HL-60 (cell line): ENCODE results near the gene COMMD4.

ENCODE experiments used
- CTCF ChIP-seq: IDR thresholded peaks from one replicate; pipeline ENCODE4 v1.5.1; 2011; ENCODE audit warnings: low read length, control low read depth, inconsistent platforms; ENCODE audit not compliant: insufficient read depth
- GABPA ChIP-seq: IDR thresholded peaks from 2 replicates; pipeline ENCODE4 v1.6.1; 2012; ENCODE audit warnings: low read depth
- POLR2AphosphoS5 ChIP-seq: IDR thresholded peaks from 2 replicates; pipeline ENCODE4 v1.6.1; 2012; ENCODE audit warnings: low read depth
- TF ChIP-seq, protein P1 (sequence below): IDR thresholded peaks from 2 replicates; pipeline ENCODE4 v1.6.1; 2012; ENCODE audit warnings: low read depth; ENCODE audit not compliant: insufficient replicate concordance

GRCh38 chr15:75348034-75348561 is 12.2 kb downstream of the COMMD4 start:
- TF ChIP-seq CTCF (no peak), POLR2AphosphoS5 (no peak), GABPA (no peak)
- TF ChIP-seq, protein P1, sequence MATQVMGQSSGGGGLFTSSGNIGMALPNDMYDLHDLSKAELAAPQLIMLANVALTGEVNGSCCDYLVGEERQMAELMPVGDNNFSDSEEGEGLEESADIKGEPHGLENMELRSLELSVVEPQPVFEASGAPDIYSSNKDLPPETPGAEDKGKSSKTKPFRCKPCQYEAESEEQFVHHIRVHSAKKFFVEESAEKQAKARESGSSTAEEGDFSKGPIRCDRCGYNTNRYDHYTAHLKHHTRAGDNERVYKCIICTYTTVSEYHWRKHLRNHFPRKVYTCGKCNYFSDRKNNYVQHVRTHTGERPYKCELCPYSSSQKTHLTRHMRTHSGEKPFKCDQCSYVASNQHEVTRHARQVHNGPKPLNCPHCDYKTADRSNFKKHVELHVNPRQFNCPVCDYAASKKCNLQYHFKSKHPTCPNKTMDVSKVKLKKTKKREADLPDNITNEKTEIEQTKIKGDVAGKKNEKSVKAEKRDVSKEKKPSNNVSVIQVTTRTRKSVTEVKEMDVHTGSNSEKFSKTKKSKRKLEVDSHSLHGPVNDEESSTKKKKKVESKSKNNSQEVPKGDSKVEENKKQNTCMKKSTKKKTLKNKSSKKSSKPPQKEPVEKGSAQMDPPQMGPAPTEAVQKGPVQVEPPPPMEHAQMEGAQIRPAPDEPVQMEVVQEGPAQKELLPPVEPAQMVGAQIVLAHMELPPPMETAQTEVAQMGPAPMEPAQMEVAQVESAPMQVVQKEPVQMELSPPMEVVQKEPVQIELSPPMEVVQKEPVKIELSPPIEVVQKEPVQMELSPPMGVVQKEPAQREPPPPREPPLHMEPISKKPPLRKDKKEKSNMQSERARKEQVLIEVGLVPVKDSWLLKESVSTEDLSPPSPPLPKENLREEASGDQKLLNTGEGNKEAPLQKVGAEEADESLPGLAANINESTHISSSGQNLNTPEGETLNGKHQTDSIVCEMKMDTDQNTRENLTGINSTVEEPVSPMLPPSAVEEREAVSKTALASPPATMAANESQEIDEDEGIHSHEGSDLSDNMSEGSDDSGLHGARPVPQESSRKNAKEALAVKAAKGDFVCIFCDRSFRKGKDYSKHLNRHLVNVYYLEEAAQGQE: no peak
